Activated CD8-positive, alpha-beta memory T cell treated with anti-CD3 and anti-CD28 coated beads for 4 hours (primary cell): Measurements from ENCODE around the gene GALNT6.
"Not testable (repeated sequence)": the region's sequence is repeated elsewhere in the genome, so short reads cannot be mapped to it uniquely, and the experiment has no call there.

Experiments used
- DNase-seq, 2 donors: peaks; one replicate each; pipeline ENCODE4 v3.0.0-alpha.2; 2020; ENCODE audit warnings: low read depth in 2 of 2

GALNT6 gene

DNA sequence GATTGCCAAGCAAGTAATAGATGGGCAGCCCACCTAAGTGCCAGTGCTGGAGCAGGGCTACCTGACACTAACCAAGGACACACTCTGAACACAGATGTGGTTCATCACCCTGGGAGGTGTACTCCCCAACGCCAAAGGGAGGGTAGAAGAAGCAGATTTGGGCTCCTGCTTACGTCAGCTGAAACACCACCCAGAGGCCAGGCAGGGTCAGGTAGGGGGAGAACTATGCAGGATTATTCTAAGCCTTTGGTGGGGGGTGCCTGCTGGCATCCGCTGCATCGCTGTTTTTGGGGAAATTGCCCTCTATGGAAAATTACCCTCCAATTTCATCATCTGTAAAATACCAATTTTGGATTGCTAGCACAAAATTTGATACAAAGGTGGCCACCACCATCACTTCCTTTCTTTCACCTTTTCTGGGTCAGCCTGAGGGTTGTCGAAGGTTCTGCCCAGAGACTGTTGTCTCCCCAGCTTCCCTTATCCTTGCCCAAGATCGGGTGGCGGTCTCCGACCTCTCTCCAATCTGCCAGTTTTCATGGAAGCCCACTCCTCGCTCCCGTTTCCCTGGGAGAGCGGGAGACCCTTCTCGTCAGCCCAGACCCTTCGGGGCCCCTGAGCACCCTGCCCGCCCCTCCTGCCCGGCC lies 67.8 kb downstream of the GALNT6 start:
- peak; percentile 24 to 29 for DNase-seq

DNA sequence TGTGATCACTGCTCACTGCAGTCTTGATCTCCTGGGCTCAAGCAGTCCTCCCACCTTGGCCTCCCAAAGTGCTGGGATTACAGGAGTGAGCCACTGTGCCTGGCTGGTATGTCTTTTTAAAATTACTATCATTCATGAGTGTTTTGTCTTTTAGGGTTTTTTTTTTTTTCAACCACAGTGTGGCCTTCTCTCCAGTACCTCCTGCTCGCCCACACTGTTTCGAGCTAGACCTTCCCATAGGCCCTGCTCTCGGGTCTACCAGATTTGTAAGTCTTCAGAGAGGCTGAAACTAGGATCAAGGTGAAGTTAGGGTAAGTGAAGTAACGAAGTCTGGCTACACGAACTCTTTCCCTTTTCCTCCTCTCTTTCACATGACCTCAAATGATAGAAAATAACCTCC lies 68.8 kb downstream of the GALNT6 start:
- no peak for DNase-seq

DNA sequence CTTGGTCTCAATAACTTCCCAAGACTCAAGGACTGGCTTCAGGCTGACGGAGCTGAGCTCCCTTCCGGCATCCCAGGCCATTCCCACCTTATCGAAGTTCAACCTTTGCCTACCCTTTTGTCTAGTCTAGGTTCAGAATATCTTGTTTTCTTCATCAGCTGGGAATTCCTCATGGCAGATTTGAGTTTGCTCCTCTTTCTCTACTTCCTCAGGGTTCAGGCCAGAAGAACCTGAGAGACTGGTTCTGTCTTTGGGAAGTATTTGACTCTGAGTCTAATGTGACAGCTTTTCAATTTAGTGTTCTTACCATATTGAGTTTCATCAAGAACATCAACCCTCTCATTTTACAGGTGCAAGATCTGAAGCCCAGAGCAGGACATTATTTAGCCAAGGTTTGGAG lies 69.3 kb downstream of the GALNT6 start:
- DNase-seq, result no peak

DNA sequence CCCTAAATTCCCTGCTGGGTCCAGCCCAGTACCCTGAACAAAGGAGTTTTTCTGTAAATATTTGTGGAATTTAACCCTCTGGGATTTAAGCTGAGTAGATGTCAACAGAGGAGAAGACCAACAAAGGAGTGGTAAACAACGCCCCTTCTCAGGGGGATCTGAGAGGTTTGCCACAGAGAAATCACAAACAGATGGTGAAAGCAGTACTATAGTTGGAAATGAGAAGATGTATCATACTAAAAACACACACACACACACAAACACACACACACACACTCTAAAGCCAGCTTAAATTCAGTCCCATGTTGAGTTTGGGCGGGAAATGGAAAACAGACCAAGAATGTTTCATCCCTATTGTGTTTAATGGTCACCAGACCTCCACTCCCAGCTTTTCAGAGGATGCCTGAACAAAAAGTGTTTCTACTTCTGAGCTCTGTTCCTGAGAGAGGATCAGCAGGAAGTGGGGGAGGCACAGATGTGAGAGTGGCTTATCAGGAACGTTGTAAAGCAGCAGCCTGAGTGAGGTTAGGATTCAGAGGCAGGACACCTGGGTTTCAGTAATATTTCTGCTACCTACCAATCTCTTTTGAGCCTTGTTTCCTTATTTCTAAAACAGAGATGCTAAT lies 70.4 kb downstream of the GALNT6 start:
- DNase-seq, result no peak

DNA sequence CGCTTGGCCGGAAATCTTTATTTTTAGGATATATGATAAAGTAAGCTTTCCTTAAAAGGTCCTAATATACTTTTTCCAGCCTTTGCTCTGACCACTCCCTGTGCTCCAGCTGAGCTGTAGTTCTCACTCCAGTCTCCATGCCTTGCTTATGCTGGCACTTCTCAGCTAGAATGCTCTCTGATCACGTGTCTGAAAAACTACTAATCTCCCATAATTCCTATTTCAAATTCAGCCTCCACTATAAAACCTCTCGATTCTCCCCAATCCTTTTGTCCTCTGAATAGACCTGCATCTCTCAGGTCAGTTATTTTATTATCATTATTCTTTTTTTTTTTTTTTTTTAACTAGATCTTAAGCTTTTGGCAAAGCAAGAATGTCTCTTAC lies 70.9 kb downstream of the GALNT6 start:
- DNase-seq, result no peak

DNA sequence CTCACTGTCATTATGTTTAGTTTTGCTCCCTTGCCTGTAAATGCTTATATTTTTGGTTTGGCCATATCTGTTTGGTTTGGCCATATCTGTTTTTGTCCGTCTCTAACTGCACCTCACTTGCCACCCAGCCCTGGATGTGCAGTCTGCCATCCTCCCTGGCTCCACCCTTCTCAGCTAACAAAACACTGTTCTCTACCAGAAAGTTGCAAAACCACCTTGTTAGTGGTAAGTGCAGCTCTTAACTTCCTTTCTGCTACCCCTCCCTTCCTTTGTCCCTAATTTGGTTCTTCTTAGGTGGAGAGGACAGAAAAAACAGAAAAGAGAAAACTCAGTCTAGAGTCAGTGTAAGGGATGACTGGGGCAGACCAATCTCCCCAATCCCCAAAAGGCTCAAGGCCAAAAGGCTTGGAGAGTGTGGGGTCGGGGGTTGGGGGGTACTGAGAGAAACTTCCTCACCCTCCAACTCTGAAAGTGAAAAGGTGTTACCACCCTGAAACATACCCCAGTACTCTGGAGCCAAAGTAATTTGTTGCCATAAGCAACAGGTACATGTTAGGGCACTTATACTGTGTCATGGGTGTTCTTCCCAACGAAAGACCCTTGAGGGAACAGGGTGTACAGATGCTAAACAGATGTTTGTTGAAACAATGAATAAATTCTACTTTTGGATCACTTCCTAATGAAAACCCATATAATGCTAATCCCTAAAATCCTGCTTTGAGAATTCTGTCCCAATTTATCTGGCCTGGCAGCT lies 72.2 kb downstream of the GALNT6 start:
- DNase-seq, result no peak

DNA sequence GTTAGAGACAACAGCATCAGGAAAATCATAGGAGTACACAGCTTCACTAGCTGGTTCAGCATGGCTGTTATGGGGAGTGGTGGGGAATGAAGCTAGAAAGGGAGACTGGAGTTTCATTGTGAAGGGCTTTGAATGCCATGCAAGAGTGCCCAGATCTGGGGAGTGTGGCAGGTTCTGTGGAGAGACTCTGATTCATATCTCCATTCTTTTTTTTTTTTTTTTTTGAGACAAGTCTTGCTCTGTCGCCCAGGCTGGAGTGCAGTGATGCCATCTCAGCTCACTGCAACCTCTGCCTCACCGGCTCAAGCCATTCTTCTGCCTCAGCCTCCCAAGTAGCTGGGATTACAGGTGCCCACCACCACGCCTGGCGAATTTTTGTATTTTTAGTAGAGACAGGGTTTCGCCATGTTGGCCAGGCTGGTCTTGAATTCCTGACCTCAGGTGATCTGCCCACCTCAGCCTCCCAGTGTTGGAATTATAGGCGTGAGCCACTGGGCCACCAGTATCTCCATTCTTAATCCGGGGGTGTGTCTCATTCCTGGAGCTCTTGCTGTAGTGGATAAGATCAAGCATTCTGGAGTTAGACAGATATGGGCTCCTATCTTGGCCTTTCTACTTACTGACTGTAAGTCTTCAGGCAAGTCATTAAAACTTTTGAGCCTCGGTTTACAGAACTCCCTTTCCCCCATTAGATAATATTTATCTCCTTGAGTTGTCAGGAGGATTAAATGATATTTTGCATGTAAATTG lies 73.0 kb downstream of the GALNT6 start:
- not testable (repeated sequence) for DNase-seq

DNA sequence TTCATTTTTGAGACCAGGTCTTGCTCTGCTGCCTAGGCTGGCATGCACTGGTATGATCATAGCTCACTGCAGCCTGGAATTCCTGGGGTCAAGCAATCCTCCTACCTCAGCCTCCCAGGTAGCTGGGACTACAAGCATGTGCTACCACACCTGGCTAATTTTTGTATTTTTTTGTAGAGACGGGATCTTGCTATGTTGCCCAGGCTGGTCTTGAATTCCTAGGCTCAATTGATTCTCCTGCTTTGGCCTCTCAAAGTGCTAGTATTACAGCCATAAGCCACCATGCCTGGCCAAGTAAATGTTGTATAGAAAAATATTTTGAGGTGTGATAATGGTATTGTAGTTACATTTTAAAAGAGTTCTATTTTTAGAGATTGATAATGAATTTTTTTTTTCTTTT lies 79.8 kb downstream of the GALNT6 start:
- DNase-seq, result no peak

DNA sequence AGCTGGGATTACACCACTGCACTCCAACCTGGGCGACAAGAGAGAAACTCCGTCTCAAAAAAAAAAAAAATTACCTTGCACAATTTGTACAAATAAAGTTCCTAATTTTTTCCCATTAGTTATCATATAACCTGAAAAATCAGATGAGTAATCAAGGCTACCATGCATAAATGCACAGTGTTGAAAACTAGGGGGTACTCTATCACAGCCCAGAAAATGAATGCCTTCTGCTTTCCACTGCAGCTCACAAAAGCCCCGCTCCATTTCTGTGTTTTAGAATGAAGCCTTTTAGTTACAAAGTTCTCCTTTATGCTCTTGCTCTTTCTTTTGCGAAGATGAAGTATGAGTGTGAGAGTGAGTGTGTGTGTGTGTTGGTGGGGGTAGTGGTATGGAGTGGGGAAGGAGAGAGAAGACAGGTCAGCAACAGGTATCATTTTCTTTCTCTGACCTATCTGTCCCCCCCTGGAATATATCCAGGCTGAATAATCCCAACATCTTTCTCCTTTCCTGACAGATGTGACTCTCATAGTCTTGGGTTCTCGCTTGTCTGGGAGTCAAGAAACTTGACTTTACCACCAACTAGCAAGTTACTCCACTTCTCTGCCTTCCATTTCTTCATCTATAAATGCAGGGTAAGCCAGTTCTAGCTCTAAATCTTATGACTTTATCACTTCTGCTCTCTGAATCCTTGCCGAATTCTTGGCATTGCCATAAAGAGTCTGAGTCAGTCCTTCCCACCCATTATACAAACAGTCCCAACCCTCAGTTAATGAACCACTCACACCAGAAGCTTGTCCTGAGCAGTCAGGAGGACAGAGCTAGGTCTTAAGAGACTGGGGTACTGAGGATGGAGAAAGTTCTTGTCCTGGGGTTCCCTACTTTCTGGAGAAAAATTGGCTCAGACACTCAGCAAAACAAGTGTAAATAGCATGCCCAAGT lies 83.3 kb downstream of the GALNT6 start:
- DNase-seq, result no peak

DNA sequence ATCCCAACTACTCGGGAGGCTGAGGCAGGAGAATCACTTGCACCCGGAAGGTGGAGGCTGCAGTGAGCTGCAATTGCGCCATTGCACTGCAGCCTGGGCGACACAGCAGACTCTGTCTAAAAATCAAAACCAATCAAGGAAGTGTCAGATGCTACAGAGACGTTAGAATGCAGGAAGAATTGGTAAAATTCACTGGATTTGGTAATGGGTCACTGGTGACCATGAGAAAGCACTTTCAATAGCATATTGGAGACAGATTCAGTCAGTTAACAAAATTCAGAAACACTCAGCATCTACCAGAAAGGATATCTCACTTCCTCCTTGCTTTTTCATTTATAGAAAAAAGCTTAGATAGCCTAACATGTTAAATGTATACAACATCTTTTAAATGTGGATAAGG lies 84.7 kb downstream of the GALNT6 start:
- DNase-seq, result no peak
